AG04450 (cell line): ENCODE data around the gene RPS25. TPM values are rescaled to one million over a fixed set of nuclear protein-coding genes. Genes with fewer than 3 reads are reported as not detected.

Experiments
- CTCF ChIA-PET: fragments of 300-600, 350-600 bp; formaldehyde crosslinking; extraction: SDS; loops from one replicate; lab custom pipeline; 2022; ENCODE audit warnings: antibody characterized with exemption, inconsistent platforms; lab: Charles Lee
- POLR2A ChIA-PET: fragments of 350-600 bp; formaldehyde crosslinking; extraction: SDS; loops from one replicate; lab custom pipeline; 2021; ENCODE audit warnings: antibody characterized with exemption, inconsistent platforms; lab: Yijun Ruan, JAX
- DNase-seq: peaks from one replicate; pipeline ENCODE4 v3.0.0-alpha.2; 2011; ENCODE audit warnings: low read depth, low spot score
- H3K27ac ChIP-seq: one replicate; pipeline ENCODE4 v1.5.1; 2012; ENCODE audit warnings: low read depth, low read length, control low read depth
- H3K27me3 ChIP-seq: one replicate; pipeline ENCODE4 v1.6.0; 2012; ENCODE audit warnings: low read length; ENCODE audit not compliant: control insufficient read depth, insufficient read depth
- H3K4me3 ChIP-seq: 2 replicates; pipeline ENCODE4 v1.5.1; 2011; ENCODE audit warnings: mild to moderate bottlenecking, low read depth, low read length, control low read depth
- H3K9me3 ChIP-seq: 2 replicates; pipeline ENCODE4 v1.5.1; 2012; ENCODE audit warnings: low read length; ENCODE audit not compliant: control insufficient read depth, insufficient read depth
- CTCF ChIP-seq: IDR thresholded peaks from 2 replicates; pipeline ENCODE4 v1.5.1; 2011; ENCODE audit warnings: low read depth, low read length, control low read depth, inconsistent platforms
- polyA plus RNA-seq: library from polyadenylated mRNA; depleted of rRNA; stranded (reverse); fragments of >200 nt; gene quantifications from 2 replicates; pipeline ENCODE4 v1.2.3, GENCODE V29; 2011

The RPS25 gene
- polyA plus RNA-seq, 1 experiment = 1,059 TPM

GRCh38 chr11:119027561-119028345 is 9.6 kb upstream of the RPS25 start:
- Histone ChIP-seq H3K4me3 (no peak overlapping the region), H3K9me3 (no peaks in the 10 kb centered on the region; the same call in 1 of the 2 replicates), H3K27ac (no peak overlapping the region), H3K27me3 (no peaks in the 10 kb centered on the region)
- POLR2A ChIA-PET = no interaction called here
- DNase-seq = no peak
- no peak for TF ChIP-seq CTCF
- CTCF ChIA-PET = no interaction called here

GRCh38 chr11:119026970-119027369 is 8.8 kb upstream of the RPS25 start:
- H3K27ac ChIP-seq = no peak overlapping the region
- H3K27me3 ChIP-seq = no peaks in the 10 kb centered on the region
- no peak for TF ChIP-seq CTCF
- H3K4me3 ChIP-seq = no peak overlapping the region
- DNase-seq = no peak
- no peaks in the 10 kb centered on the region; the same call in 1 of the 2 replicates for H3K9me3 ChIP-seq
- POLR2A ChIA-PET = no interaction called here
- CTCF ChIA-PET = no interaction called here

GRCh38 chr11:119025978-119026766 is 8.0 kb upstream of the RPS25 start:
- ChIA-PET POLR2A (interaction anchor here (0.6 kb wide), 1 partner anchor 76 kb away, joined by 5 read pairs; the partner anchor contains the start of gene DPAGT1), CTCF (no interaction called here)
- H3K9me3 ChIP-seq = no peaks in the 10 kb centered on the region; the same call in 1 of the 2 replicates
- no peak overlapping the region for H3K4me3 ChIP-seq
- no peak for DNase-seq
- H3K27ac ChIP-seq = no peak overlapping the region
- TF ChIP-seq CTCF = no peak
- no peaks in the 10 kb centered on the region for H3K27me3 ChIP-seq

- no peaks in the 10 kb centered on the region for H3K27me3 ChIP-seq
- H3K9me3 ChIP-seq = no peaks in the 10 kb centered on the region; the same call in 1 of the 2 replicates
- TF ChIP-seq CTCF = no peak
- ChIA-PET POLR2A (no interaction called here), CTCF (no interaction called here)
- no peak overlapping the region for H3K4me3 ChIP-seq
- H3K27ac ChIP-seq = no peak overlapping the region
- no peak for DNase-seq
These were observed 7.4 kb upstream of the RPS25 start for GRCh38 chr11:119025541-119025940.

- no peaks in the 10 kb centered on the region for H3K9me3 ChIP-seq
- H3K27me3 ChIP-seq = no peaks in the 10 kb centered on the region
- no peak for DNase-seq
- no peak for TF ChIP-seq CTCF
- H3K27ac ChIP-seq = no peak overlapping the region
- CTCF ChIA-PET = no interaction called here
- POLR2A ChIA-PET = no interaction called here
- H3K4me3 ChIP-seq = no peak overlapping the region
These were observed 6.9 kb upstream of the RPS25 start for GRCh38 chr11:119025099-119025473.
